Rectal smooth muscle tissue (tissue), 1 donor: ENCODE measurements around the gene NAIF1.

Experiments used
- H3K27ac ChIP-seq: one replicate; pipeline ENCODE4 v1.7.0; 2013; ENCODE audit warnings: low read depth, low read length, inconsistent platforms
- H3K27me3 ChIP-seq: one replicate; pipeline ENCODE4 v1.7.0; 2013; ENCODE audit warnings: low read length; ENCODE audit not compliant: control insufficient read depth, insufficient read depth
- H3K36me3 ChIP-seq: one replicate; pipeline ENCODE4 v1.7.0; 2013; ENCODE audit warnings: low read length; ENCODE audit not compliant: control insufficient read depth, insufficient read depth
- H3K4me1 ChIP-seq: one replicate; pipeline ENCODE4 v1.7.0; 2013; ENCODE audit warnings: low read length; ENCODE audit not compliant: control insufficient read depth, insufficient read depth
- H3K4me3 ChIP-seq: one replicate; pipeline ENCODE4 v1.7.0; 2013; ENCODE audit warnings: low read length
- H3K9ac ChIP-seq: one replicate; pipeline ENCODE4 v1.7.0; 2013; ENCODE audit warnings: low read length

The NAIF1 gene

GRCh38 chr9:128089299-128089698, 22.2 kb upstream of the NAIF1 start:
- Histone ChIP-seq H3K27ac (no peak overlapping the region), H3K36me3 (no peaks in the 10 kb centered on the region), H3K4me3 (no peak overlapping the region), H3K9ac (no peak overlapping the region), H3K4me1 (peaks cover 18% of the 10 kb centered on the region), H3K27me3 (no peaks in the 10 kb centered on the region)

GRCh38 chr9:128088253-128088945, 21.3 kb upstream of the NAIF1 start:
- Histone ChIP-seq H3K27ac (no peak overlapping the region), H3K9ac (no peak overlapping the region), H3K4me3 (no peak overlapping the region), H3K4me1 (peaks cover 14% of the 10 kb centered on the region), H3K27me3 (no peaks in the 10 kb centered on the region), H3K36me3 (no peaks in the 10 kb centered on the region)

GRCh38 chr9:128087262-128087661, 20.1 kb upstream of the NAIF1 start:
- H3K9ac ChIP-seq: no peak overlapping the region
- H3K4me1 ChIP-seq: peaks cover 7% of the 10 kb centered on the region
- no peaks in the 10 kb centered on the region for H3K27me3 ChIP-seq
- H3K36me3 ChIP-seq: no peaks in the 10 kb centered on the region
- no peak overlapping the region for H3K4me3 ChIP-seq
- H3K27ac ChIP-seq: no peak overlapping the region

- Histone ChIP-seq H3K4me3 (no peak overlapping the region), H3K27me3 (no peaks in the 10 kb centered on the region), H3K4me1 (peaks cover 3% of the 10 kb centered on the region), H3K36me3 (no peaks in the 10 kb centered on the region), H3K27ac (no peak overlapping the region), H3K9ac (no peak overlapping the region)
Observed at GRCh38 chr9:128085943-128086342, 18.8 kb upstream of the NAIF1 start.

GRCh38 chr9:128084746-128085145, 17.6 kb upstream of the NAIF1 start:
- Histone ChIP-seq H3K4me3 (no peak overlapping the region), H3K27me3 (no peaks in the 10 kb centered on the region), H3K9ac (no peak overlapping the region), H3K36me3 (no peaks in the 10 kb centered on the region), H3K27ac (no peak overlapping the region), H3K4me1 (peaks cover 3% of the 10 kb centered on the region)

GRCh38 chr9:128082151-128082550, 15.0 kb upstream of the NAIF1 start:
- Histone ChIP-seq H3K4me1 (peaks cover 3% of the 10 kb centered on the region), H3K4me3 (no peak overlapping the region), H3K27me3 (no peaks in the 10 kb centered on the region), H3K27ac (peak overlapping the region; percentile 33), H3K36me3 (no peaks in the 10 kb centered on the region), H3K9ac (no peak overlapping the region)

GRCh38 chr9:128081056-128081455, 13.9 kb upstream of the NAIF1 start:
- Histone ChIP-seq H3K27me3 (no peaks in the 10 kb centered on the region), H3K27ac (peak overlapping the region; percentile 24), H3K9ac (no peak overlapping the region), H3K36me3 (no peaks in the 10 kb centered on the region), H3K4me3 (no peak overlapping the region), H3K4me1 (peaks cover 3% of the 10 kb centered on the region)

GRCh38 chr9:128080206-128080605, 13.1 kb upstream of the NAIF1 start:
- Histone ChIP-seq H3K36me3 (no peaks in the 10 kb centered on the region), H3K9ac (no peak overlapping the region), H3K27ac (no peak overlapping the region), H3K27me3 (no peaks in the 10 kb centered on the region), H3K4me3 (no peak overlapping the region), H3K4me1 (peaks cover 3% of the 10 kb centered on the region)

GRCh38 chr9:128078504-128079434, 11.6 kb upstream of the NAIF1 start:
- H3K27ac ChIP-seq: no peak overlapping the region

GRCh38 chr9:128077847-128078503, 10.9 kb upstream of the NAIF1 start:
- Histone ChIP-seq H3K4me1 (peaks cover 10% of the 10 kb centered on the region), H3K4me3 (no peak overlapping the region), H3K27me3 (no peaks in the 10 kb centered on the region), H3K36me3 (no peaks in the 10 kb centered on the region), H3K27ac (peak overlapping the region; percentile 22), H3K9ac (no peak overlapping the region)

More at GRCh38 chr9:128078504-128079434, 11.6 kb upstream of the NAIF1 start:
- no peaks in the 10 kb centered on the region for H3K36me3 ChIP-seq
- peak overlapping the region; percentile 24 for H3K4me3 ChIP-seq
- H3K4me1 ChIP-seq: peaks cover 3% of the 10 kb centered on the region
- no peaks in the 10 kb centered on the region for H3K27me3 ChIP-seq
- no peak overlapping the region for H3K9ac ChIP-seq

GRCh38 chr9:128073253-128073886, 6.2 kb upstream of the NAIF1 start:
- no peak overlapping the region for H3K9ac ChIP-seq
- H3K4me1 ChIP-seq: peaks cover 18% of the 10 kb centered on the region
- H3K27me3 ChIP-seq: no peaks in the 10 kb centered on the region
- peak overlapping the region; percentile 88 for H3K27ac ChIP-seq
- no peak overlapping the region for H3K4me3 ChIP-seq
- no peaks in the 10 kb centered on the region for H3K36me3 ChIP-seq
